HepG2 (cell line): ENCODE measurements around the gene OSR1. TPM values are rescaled to one million over a fixed set of nuclear protein-coding genes. Genes with fewer than 3 reads are reported as not detected.

Experiments used
- ATF1 ChIP-seq: IDR thresholded peaks from 2 replicates; pipeline ENCODE4 v1.6.1; 2016; ENCODE audit warnings: mild to moderate bottlenecking, control low read depth
- CHD4 ChIP-seq: fragments of 200-600 bp; sonication (generic); IDR thresholded peaks from 2 replicates; pipeline ENCODE4 v1.7.0; 2017; ENCODE audit warnings: mild to moderate bottlenecking, low read length, borderline replicate concordance
- IKZF4 ChIP-seq: sonication (generic); formaldehyde crosslinking; IDR thresholded peaks from 2 replicates; pipeline ENCODE4 v1.5.1; 2020; ENCODE audit warnings: borderline replicate concordance, mild to moderate bottlenecking, low read depth, missing genetic modification reagents; ENCODE audit errors: not compliant biosample characterization
- PBX2 ChIP-seq: IDR thresholded peaks from 2 replicates; pipeline ENCODE4 v1.6.1; 2016; ENCODE audit warnings: control low read depth
- SRSF4 ChIP-seq: fragments of 200-400 bp; formaldehyde crosslinking; IDR thresholded peaks from one replicate; pipeline ENCODE4 v1.6.1; 2018; ENCODE audit warnings: mild to moderate bottlenecking, low read depth, low read length, moderate library complexity; ENCODE audit not compliant: poor library complexity, severe bottlenecking
- ZBTB46 ChIP-seq: sonication (generic); formaldehyde crosslinking; IDR thresholded peaks from 2 replicates; pipeline ENCODE4 v1.4.0; 2020; ENCODE audit warnings: mild to moderate bottlenecking, missing genetic modification reagents, borderline replicate concordance
- ZNF318 ChIP-seq: sonication (generic); formaldehyde crosslinking; IDR thresholded peaks from 2 replicates; pipeline ENCODE4 v1.4.0; 2020; ENCODE audit warnings: mild to moderate bottlenecking, missing genetic modification reagents
- ZNF337 ChIP-seq: sonication (generic); formaldehyde crosslinking; IDR thresholded peaks from 2 replicates; pipeline ENCODE4 v1.5.1; 2020; ENCODE audit warnings: missing genetic modification reagents, low read depth, mild to moderate bottlenecking, borderline replicate concordance
- ZNF383 ChIP-seq: sonication (generic); formaldehyde crosslinking; IDR thresholded peaks from 2 replicates; pipeline ENCODE4 v1.4.0; 2020; ENCODE audit warnings: missing genetic modification reagents, mild to moderate bottlenecking, borderline replicate concordance
- ZNF558 ChIP-seq: sonication (generic); formaldehyde crosslinking; IDR thresholded peaks from 2 replicates; pipeline ENCODE4 v1.9.0; 2022; ENCODE audit warnings: mild to moderate bottlenecking, missing genetic modification reagents, borderline replicate concordance
- ZNF580 ChIP-seq: IDR thresholded peaks from 2 replicates; pipeline ENCODE4 v1.6.1; 2016; ENCODE audit warnings: low read depth, borderline replicate concordance
- ZNF710 ChIP-seq: sonication (generic); formaldehyde crosslinking; IDR thresholded peaks from 2 replicates; pipeline ENCODE4 v1.5.0; 2020; ENCODE audit warnings: mild to moderate bottlenecking, missing genetic modification reagents, borderline replicate concordance
- polyA plus RNA-seq, 8 experiments: library from polyadenylated mRNA; depleted of rRNA in 3 of 8; stranded (reverse) in 7 of 8; unstranded in 1 of 8; fragments of >200 nt; fragmentation: Illumina TruSeq in 4 of 8; extraction: Trizol in 4 of 8; gene quantifications; 2 replicates each; pipeline versions ENCODE4 v1.2.1 to v1.2.3, GENCODE V29; 2011 to 2016; ENCODE audit warnings: low read depth in 4 of 8, missing spikeins in 1 of 8, mixed read lengths in 1 of 8; ENCODE audit not compliant: insufficient read depth in 1 of 8
- total RNA-seq, 5 experiments: library from RNA; depleted of rRNA; stranded (reverse); fragments of >200 nt; fragmentation: Illumina TruSeq; extraction: Trizol; gene quantifications; 2 replicates each; pipeline ENCODE4 v1.2.3, GENCODE V29; 2016; ENCODE audit warnings: low read depth in 1 of 5

Gene OSR1
- total and polyA plus RNA-seq, 2 of the 13 experiments (the other 11 are each of a cell fraction or from before 2014, with no cell fraction given), result 0.63 to 1.1 TPM

- TF ChIP-seq ZBTB46 (CRISPR knock-in tag) (peak; percentile 85; the same call in 1 of the 2 replicates), CHD4 (peak; percentile 44; the same call in 1 of the 2 replicates), ZNF558 (CRISPR knock-in tag) (peak; percentile 73; the same call in 1 of the 2 replicates), PBX2 (CRISPR knock-in tag) (0 out of 2 replicates have a peak, but pooled peaks have one; percentile 10), ATF1 (peak; percentile 98), ZNF337 (no peak), ZNF710 (CRISPR knock-in tag) (0 out of 2 replicates have a peak, but pooled peaks have one; percentile 18), ZNF580 (CRISPR knock-in tag) (peak; percentile 73; the same call in 1 of the 2 replicates), IKZF4 (CRISPR knock-in tag) (peak; percentile 16), ZNF318 (CRISPR knock-in tag) (0 out of 2 replicates have a peak, but pooled peaks have one; percentile 0), ZNF383 (CRISPR knock-in tag) (no peak; the same call in 1 of the 2 replicates), SRSF4 (no peak)
Measured at GRCh38 chr2:19347619-19348562, 10.5 kb downstream of the OSR1 start (continued).
